GM23248 (cell line): ENCODE results near the gene ADAMTS18. TPM values are rescaled to one million over a fixed set of nuclear protein-coding genes. Genes with fewer than 3 reads are reported as not detected.

Experiments
- DNase-seq: peaks from one replicate; pipeline ENCODE4 v3.0.0-alpha.2; 2015
- H2AFZ ChIP-seq: fragments of 200-600 bp; sonication (generic); 2 replicates; pipeline ENCODE4 v1.6.1; 2016; ENCODE audit warnings: antibody characterized with exemption
- H3F3A ChIP-seq: fragments of 200-600 bp; sonication (generic); 2 replicates; pipeline ENCODE4 v1.6.1; 2016; ENCODE audit warnings: mild to moderate bottlenecking, antibody characterized with exemption, mixed run types; ENCODE audit not compliant: insufficient read depth
- H3K27ac ChIP-seq: fragments of 200-600 bp; sonication (generic); 2 replicates; pipeline ENCODE4 v1.5.1; 2016; ENCODE audit warnings: mild to moderate bottlenecking
- H3K27me3 ChIP-seq: fragments of 200-600 bp; sonication (generic); replicated peaks from 2 replicates; pipeline ENCODE4 v1.6.1; 2016; ENCODE audit warnings: mild to moderate bottlenecking; ENCODE audit not compliant: insufficient read depth
- H3K36me3 ChIP-seq: fragments of 200-600 bp; sonication (generic); 2 replicates; pipeline ENCODE4 v1.6.1; 2016; ENCODE audit warnings: low read depth, mild to moderate bottlenecking
- H3K4me1 ChIP-seq: fragments of 200-600 bp; sonication (generic); 2 replicates; pipeline ENCODE4 v1.6.1; 2016; ENCODE audit warnings: mild to moderate bottlenecking; ENCODE audit not compliant: insufficient read depth
- H3K4me2 ChIP-seq: fragments of 200-600 bp; sonication (generic); one replicate; pipeline ENCODE4 v1.6.1; 2016; ENCODE audit warnings: mild to moderate bottlenecking; ENCODE audit not compliant: unreplicated experiment
- H3K4me3 ChIP-seq: fragments of 200-600 bp; sonication (generic); 2 replicates; pipeline ENCODE4 v1.5.1; 2016; ENCODE audit warnings: mild to moderate bottlenecking
- H3K79me2 ChIP-seq: fragments of 200-600 bp; sonication (generic); 2 replicates; pipeline ENCODE4 v1.6.1; 2016; ENCODE audit warnings: mild to moderate bottlenecking; ENCODE audit not compliant: insufficient read depth
- H3K9ac ChIP-seq: fragments of 200-600 bp; sonication (generic); 2 replicates; pipeline ENCODE4 v1.6.1; 2016; ENCODE audit warnings: mild to moderate bottlenecking
- H3K9me2 ChIP-seq: fragments of 200-600 bp; sonication (generic); 2 replicates; pipeline ENCODE4 v1.6.1; 2016; ENCODE audit warnings: mixed run types, mild to moderate bottlenecking, moderate library complexity; ENCODE audit not compliant: insufficient read depth
- H3K9me3 ChIP-seq: fragments of 200-600 bp; sonication (generic); one replicate; pipeline ENCODE4 v1.6.1; 2017; ENCODE audit warnings: low read depth
- H4K20me1 ChIP-seq: fragments of 200-600 bp; sonication (generic); 2 replicates; pipeline ENCODE4 v1.6.0; 2016; ENCODE audit not compliant: insufficient read depth
- EZH2 ChIP-seq: fragments of 200-600 bp; sonication (generic); IDR thresholded peaks from 2 replicates; pipeline ENCODE4 v1.6.1; 2018; ENCODE audit warnings: antibody characterized with exemption, mild to moderate bottlenecking; ENCODE audit not compliant: insufficient read depth, poor library complexity, severe bottlenecking
- EZH2phosphoT487 ChIP-seq: fragments of 200-600 bp; sonication (generic); IDR thresholded peaks from 2 replicates; pipeline ENCODE4 v1.6.1; 2018; ENCODE audit warnings: antibody characterized with exemption, moderate library complexity, mild to moderate bottlenecking, low read depth; ENCODE audit not compliant: insufficient read depth
- WGBS, 2 experiments: methylation state at CpG; one replicate each; pipeline ENCODE4 v1.1.6; 2015 to 2017; ENCODE audit warnings: low lambda C conversion rate in 2 of 2, low coverage in 1 of 2; ENCODE audit errors: missing lambda C conversion rate in 2 of 2; 5-methylcytosine and 5-hydroxymethylcytosine counted together
- in situ Hi-C: fragments of 300-500 bp; cut with MboI; formaldehyde crosslinking; loops from 2 replicates; pipeline ENCODE4 v1.15.0; 2020
- polyA plus RNA-seq: library from polyadenylated mRNA; unstranded; fragments of >200 nt; fragmentation: Nextera tagmentation; extraction: Ambion mirVana; gene quantifications from 2 replicates; pipeline ENCODE4 v1.2.1, GENCODE V29; 2016
- total RNA-seq: library from RNA; depleted of rRNA; stranded (reverse); fragments of >200 nt; shearing (Covaris generic); gene quantifications from 2 replicates; pipeline ENCODE4 v1.2.3, GENCODE V29; 2014

Gene ADAMTS18
- total and polyA plus RNA-seq, 2 experiments from 2014 or later = not detected

GRCh38 chr16:77299395-77299794, 135.4 kb downstream of the ADAMTS18 start:
- Histone ChIP-seq H3K79me2 (no peaks in the 10 kb centered on the region), H3K4me1 (peaks cover 20% of the 10 kb centered on the region), H4K20me1 (no peaks in the 10 kb centered on the region), H3K27ac (no peak overlapping the region), H3K4me3 (no peak overlapping the region), H3K9ac (no peak overlapping the region), H3F3A (peaks cover 14% of the 10 kb centered on the region), H3K9me3 (no peaks in the 10 kb centered on the region), H3K4me2 (peak overlapping the region; percentile 33), H3K9me2 (no peaks in the 10 kb centered on the region), H3K36me3 (no peaks in the 10 kb centered on the region), H2AFZ (no peak overlapping the region), H3K27me3 (peaks cover 16% of the 10 kb centered on the region)
- TF ChIP-seq EZH2 (no peak), EZH2phosphoT487 (no peak)
- in situ Hi-C loops = no loop called here
- no peak for DNase-seq
- WGBS, 2 experiments = 100% methylated on average over 1 of the region's 1 CpG

GRCh38 chr16:77298418-77299360, 136.1 kb downstream of the ADAMTS18 start:
- H3F3A ChIP-seq = peaks cover 14% of the 10 kb centered on the region
- H3K27me3 ChIP-seq = peaks cover 23% of the 10 kb centered on the region
- H3K4me1 ChIP-seq = peaks cover 20% of the 10 kb centered on the region
- H3K4me3 ChIP-seq = no peak overlapping the region; the same call in 1 of the 2 replicates
- H3K79me2 ChIP-seq = no peaks in the 10 kb centered on the region
- no peak overlapping the region for H2AFZ ChIP-seq
- no peaks in the 10 kb centered on the region for H4K20me1 ChIP-seq
- H3K9me2 ChIP-seq = no peaks in the 10 kb centered on the region
- no peak overlapping the region for H3K9ac ChIP-seq
- DNase-seq = peak; percentile 98
- TF ChIP-seq EZH2phosphoT487 (0 out of 2 replicates have a peak, but pooled peaks have one; percentile 72), EZH2 (no peak)
- no peaks in the 10 kb centered on the region for H3K36me3 ChIP-seq
- 27 to 30% methylated on average over 12 of the region's 12 CpGs for WGBS, 2 experiments
- H3K27ac ChIP-seq = peak overlapping the region; percentile 16
- no peaks in the 10 kb centered on the region for H3K9me3 ChIP-seq
- peak overlapping the region; percentile 33 for H3K4me2 ChIP-seq
- in situ Hi-C loops = no loop called here

DNA sequence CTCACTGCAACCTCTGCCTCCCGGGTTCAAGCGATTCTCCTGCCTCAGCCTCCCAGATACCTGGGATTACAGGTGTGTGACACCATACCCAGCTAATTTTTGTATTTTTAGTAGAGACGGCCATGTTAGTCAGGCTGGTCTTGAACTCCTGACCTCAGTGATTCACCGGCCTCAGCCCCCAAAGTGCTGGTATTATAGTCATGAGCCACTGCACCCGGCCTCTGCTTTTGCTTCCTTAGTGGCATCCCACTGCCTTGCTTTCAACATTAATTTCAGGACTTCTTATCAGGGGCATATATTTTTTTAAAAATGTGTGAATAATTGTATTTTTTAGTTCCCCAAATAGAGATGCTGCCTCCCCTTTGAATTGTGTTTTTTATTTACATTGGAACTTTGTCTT, 136.8 kb downstream of the ADAMTS18 start:
- H3K27ac ChIP-seq = no peak overlapping the region
- no peak for TF ChIP-seq EZH2phosphoT487
- no peak for TF ChIP-seq EZH2
- WGBS, 2 experiments = 38 to 45% methylated on average over 4 to 5 of the region's 5 CpGs
- no peaks in the 10 kb centered on the region for H3K79me2 ChIP-seq
- H2AFZ ChIP-seq = no peak overlapping the region
- peaks cover 29% of the 10 kb centered on the region for H3K27me3 ChIP-seq
- peak; percentile 49 for DNase-seq
- H4K20me1 ChIP-seq = no peaks in the 10 kb centered on the region
- no peak overlapping the region for H3K4me3 ChIP-seq
- no peaks in the 10 kb centered on the region for H3K9me2 ChIP-seq
- H3K9ac ChIP-seq = no peak overlapping the region
- H3K36me3 ChIP-seq = no peaks in the 10 kb centered on the region
- H3K4me2 ChIP-seq = peak overlapping the region; percentile 11
- H3K4me1 ChIP-seq = peaks cover 20% of the 10 kb centered on the region
- no peaks in the 10 kb centered on the region for H3K9me3 ChIP-seq
- in situ Hi-C loops = no loop called here
- H3F3A ChIP-seq = peaks cover 14% of the 10 kb centered on the region

- TF ChIP-seq EZH2 (no peak), EZH2phosphoT487 (no peak)
- in situ Hi-C loops = no loop called here
- Histone ChIP-seq H3K9me3 (no peaks in the 10 kb centered on the region), H3K9me2 (no peaks in the 10 kb centered on the region), H4K20me1 (no peaks in the 10 kb centered on the region), H3K36me3 (no peaks in the 10 kb centered on the region), H3K4me1 (peaks cover 20% of the 10 kb centered on the region), H2AFZ (no peak overlapping the region), H3K27me3 (peaks cover 29% of the 10 kb centered on the region), H3K4me2 (no peak overlapping the region), H3K4me3 (no peak overlapping the region), H3K79me2 (no peaks in the 10 kb centered on the region), H3K9ac (no peak overlapping the region), H3K27ac (no peak overlapping the region), H3F3A (peaks cover 14% of the 10 kb centered on the region)
- WGBS, 2 experiments = 98 to 100% methylated on average over 3 of the region's 3 CpGs
- no peak for DNase-seq
These were observed 138.9 kb downstream of the ADAMTS18 start for GRCh38 chr16:77295896-77296295.
